Spinal cord (tissue), 10 donors: ENCODE data around the gene AMDHD2. TPM values are rescaled to one million over a fixed set of nuclear protein-coding genes. Genes with fewer than 3 reads are reported as not detected.
A peak's percentile ranks its signal among the peaks of the same experiment; 100 is the strongest.
"Not testable (repeated sequence)": the region's sequence is repeated elsewhere in the genome, so short reads cannot be mapped to it uniquely, and the experiment has no call there.

Experiments used
- DNase-seq, 6 donors: peaks; one replicate each; pipeline versions ENCODE4 v3.0.0 to v3.0.0-alpha.2; 2013 to 2015; ENCODE audit warnings: low spot score in 6 of 6, low read depth in 4 of 6
- H3K27ac ChIP-seq: one replicate; pipeline ENCODE4 v1.5.1; 2013; ENCODE audit warnings: low read depth, low read length, control low read depth
- H3K27me3 ChIP-seq: one replicate; pipeline ENCODE4 v1.6.1; 2013; ENCODE audit warnings: low read length; ENCODE audit not compliant: control insufficient read depth, insufficient read depth
- H3K36me3 ChIP-seq: one replicate; pipeline ENCODE4 v1.6.1; 2013; ENCODE audit warnings: low read length; ENCODE audit not compliant: control insufficient read depth, insufficient read depth
- H3K4me1 ChIP-seq: one replicate; pipeline ENCODE4 v1.6.1; 2013; ENCODE audit warnings: low read length; ENCODE audit not compliant: control insufficient read depth, insufficient read depth
- H3K4me3 ChIP-seq: one replicate; pipeline ENCODE4 v1.5.1; 2013; ENCODE audit warnings: low read depth, low read length, control low read depth
- H3K9me3 ChIP-seq: one replicate; pipeline ENCODE4 v1.6.1; 2013; ENCODE audit warnings: low read length; ENCODE audit not compliant: control insufficient read depth, insufficient read depth
- WGBS: methylation state at CpG from one replicate; pipeline ENCODE4 v1.1.5; 2013; ENCODE audit warnings: missing lambda C conversion rate; ENCODE audit not compliant: insufficient coverage; 5-methylcytosine and 5-hydroxymethylcytosine counted together
- polyA plus RNA-seq, 2 donors: library from polyadenylated mRNA; unstranded; fragments of 120-200 nt; gene quantifications; one replicate each; pipeline ENCODE4 v1.2.1, GENCODE V29; 2013; ENCODE audit not compliant: insufficient read length in 2 of 2
- total RNA-seq, 2 donors: library from RNA; depleted of rRNA in 1 of 2; stranded (reverse); fragments of 120-200 nt in 1 of 2; fragments of >200 nt in 1 of 2; gene quantifications; one replicate each; pipeline versions ENCODE4 v1.2.3 to v1.2.4, GENCODE V29; 2013 to 2014
- donor health status: healthy.

The AMDHD2 gene
- total and polyA plus RNA-seq, 4 donors, result 15.4 to 39.1 (median 31.1) TPM

DNA sequence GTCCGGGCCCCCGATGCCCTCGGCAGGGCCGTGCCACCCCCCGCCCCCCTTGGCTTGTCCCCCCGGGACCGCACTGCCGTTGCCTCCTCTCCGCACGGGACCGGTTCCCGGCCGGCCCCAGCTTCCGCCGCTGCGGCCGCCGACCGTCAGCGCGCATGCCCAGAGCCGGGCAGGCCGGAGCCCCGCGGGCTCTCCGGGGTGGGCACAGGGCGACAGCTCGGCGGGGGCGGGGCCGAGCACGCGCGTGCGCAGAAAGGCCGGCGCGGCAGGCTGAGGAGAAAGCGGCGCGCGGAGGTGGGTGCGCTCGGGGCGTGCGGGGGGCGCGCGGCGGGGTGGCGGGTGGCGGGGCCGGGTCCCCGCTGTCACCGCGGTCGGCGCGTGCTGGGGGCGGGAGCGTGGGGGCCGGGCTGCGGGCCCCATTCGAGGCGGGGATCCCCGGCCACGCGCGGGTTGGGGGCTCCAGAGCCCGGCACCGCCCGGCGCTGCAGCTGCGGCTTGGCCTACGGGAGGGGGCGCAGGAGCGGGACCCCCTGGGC lies 45.2 kb upstream of the AMDHD2 start, which contains the start of gene TBC1D24:
TSS of gene TBC1D24 (plus strand) at position 251 of the 536 bp plus-strand sequence. CDS start 21,022 bp downstream, outside the sequence.
- peaks cover 62% of the 10 kb centered on the region for H3K4me1 ChIP-seq

DNA sequence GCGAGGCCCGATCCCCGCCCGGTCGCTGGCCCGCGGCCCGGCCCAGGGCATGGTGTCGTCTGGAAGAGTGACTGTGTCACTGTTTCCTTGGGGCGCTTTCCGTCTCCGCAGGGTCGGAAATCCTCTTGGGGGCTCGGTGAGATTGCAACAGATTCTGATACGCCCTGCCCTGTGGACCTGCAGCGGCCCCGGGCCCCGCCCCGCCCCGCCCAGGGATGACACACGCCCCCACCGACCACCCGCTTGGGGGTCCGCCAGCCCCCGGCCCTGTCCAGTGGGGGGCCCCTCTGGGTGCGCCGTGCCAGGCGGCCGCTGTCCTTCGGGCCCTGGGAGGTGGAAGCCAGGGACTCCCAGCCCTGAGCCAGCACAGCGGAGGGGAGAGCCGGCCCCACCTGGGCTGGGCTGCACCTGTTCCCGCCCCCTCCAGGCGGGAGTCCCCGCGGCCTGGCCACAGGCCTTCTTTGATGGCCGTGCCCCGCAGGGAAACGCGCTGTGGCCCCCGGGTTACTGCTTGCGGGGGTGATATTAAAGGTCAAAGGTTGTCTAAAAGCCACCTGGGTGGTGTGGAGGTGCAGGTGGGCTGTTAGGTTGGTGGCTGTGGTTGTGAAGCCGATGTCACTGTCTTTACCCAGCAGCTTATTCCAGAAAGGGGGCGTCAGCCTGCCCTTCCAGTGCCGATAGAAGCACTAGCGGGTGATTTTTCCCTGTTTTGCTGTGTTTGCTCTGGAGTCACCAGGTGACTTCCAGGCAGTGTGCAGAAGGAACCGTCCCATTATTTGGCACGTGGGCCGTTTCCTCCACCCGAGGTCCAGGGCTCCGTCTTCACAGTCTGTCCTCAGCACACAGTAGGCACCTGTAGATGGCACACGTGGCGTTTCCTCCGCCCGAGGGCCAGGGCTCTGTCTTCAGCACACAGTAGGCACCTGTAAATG lies 44.5 kb upstream of the AMDHD2 start:
- H3K9me3 ChIP-seq, result no peaks in the 10 kb centered on the region
- H3K27me3 ChIP-seq, result no peaks in the 10 kb centered on the region
- peaks cover 27% of the 10 kb centered on the region for H3K36me3 ChIP-seq
- H3K27ac ChIP-seq, result no peak overlapping the region
- peak overlapping the region; percentile 55 for H3K4me3 ChIP-seq
- peak in 2 of 6 donors; percentile 54 to 56 for DNase-seq
- WGBS, result 8% methylated on average over 49 of the region's 55 CpGs
- H3K4me1 ChIP-seq, result peaks cover 55% of the 10 kb centered on the region

More for the DNA sequence above, 45.2 kb upstream of the AMDHD2 start, which contains the start of gene TBC1D24:
- DNase-seq, result peak in 5 of 6 donors; percentile 75 to 96 (median 84)
- Histone ChIP-seq H3K36me3 (peaks cover 23% of the 10 kb centered on the region), H3K4me3 (peak within 1 kb of the TSS; percentile 55), H3K9me3 (no peaks in the 10 kb centered on the region), H3K27me3 (no peaks in the 10 kb centered on the region), H3K27ac (peak within 1 kb of the TSS; percentile 57)
- under 1% methylated on average over 77 of the region's 77 CpGs for WGBS

DNA sequence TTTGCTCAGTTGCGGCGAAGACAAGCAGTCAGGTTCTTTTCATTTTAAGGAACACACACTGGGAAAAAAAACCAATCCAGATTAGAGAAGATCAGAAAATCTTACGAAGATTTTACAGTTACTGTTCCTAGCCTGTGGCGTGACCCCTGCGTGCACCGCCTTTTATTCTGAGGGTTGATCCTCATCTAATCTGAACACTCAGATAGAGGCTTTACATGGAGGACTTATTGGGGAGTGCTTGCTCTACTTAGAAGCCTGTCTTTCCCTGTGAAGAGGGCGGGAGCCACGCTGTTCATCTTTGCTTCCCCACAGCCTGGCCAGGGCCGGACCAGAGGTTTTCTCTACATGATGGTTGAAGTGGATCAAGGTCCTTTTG lies 43.8 kb upstream of the AMDHD2 start:
- peaks cover 52% of the 10 kb centered on the region for H3K4me1 ChIP-seq
- no peak overlapping the region for H3K27ac ChIP-seq
- H3K27me3 ChIP-seq, result no peaks in the 10 kb centered on the region
- 89% methylated on average over 6 of the region's 9 CpGs for WGBS
- peak overlapping the region; percentile 55 for H3K4me3 ChIP-seq
- no peak for DNase-seq
- no peaks in the 10 kb centered on the region for H3K9me3 ChIP-seq
- H3K36me3 ChIP-seq, result peaks cover 32% of the 10 kb centered on the region

DNA sequence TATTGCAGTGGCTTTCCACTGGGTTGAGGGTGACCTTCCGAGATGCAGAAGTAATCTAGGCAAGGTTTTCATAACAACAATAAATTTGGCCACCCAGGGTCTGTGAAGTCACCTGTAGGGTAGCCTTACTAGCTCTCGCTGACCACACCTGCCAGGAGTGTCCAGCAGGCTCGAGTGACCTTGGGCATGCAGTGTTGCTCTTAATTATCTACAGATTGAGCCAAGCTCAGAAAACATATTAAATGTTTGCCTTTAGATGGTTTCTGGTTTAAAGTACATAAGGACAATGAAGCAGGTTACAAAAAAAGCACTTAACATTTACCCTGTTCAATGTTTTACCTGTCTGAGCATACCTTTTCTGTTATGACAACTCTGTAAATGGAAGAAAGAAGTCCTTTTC lies 43.4 kb upstream of the AMDHD2 start:
- peaks cover 36% of the 10 kb centered on the region for H3K36me3 ChIP-seq
- no peak for DNase-seq
- H3K4me1 ChIP-seq, result peaks cover 52% of the 10 kb centered on the region
- H3K9me3 ChIP-seq, result no peaks in the 10 kb centered on the region
- no peak overlapping the region for H3K27ac ChIP-seq
- no peaks in the 10 kb centered on the region for H3K27me3 ChIP-seq
- WGBS, result no CpG with 5 or more reads among the region's 3 CpGs
- H3K4me3 ChIP-seq, result no peak overlapping the region

DNA sequence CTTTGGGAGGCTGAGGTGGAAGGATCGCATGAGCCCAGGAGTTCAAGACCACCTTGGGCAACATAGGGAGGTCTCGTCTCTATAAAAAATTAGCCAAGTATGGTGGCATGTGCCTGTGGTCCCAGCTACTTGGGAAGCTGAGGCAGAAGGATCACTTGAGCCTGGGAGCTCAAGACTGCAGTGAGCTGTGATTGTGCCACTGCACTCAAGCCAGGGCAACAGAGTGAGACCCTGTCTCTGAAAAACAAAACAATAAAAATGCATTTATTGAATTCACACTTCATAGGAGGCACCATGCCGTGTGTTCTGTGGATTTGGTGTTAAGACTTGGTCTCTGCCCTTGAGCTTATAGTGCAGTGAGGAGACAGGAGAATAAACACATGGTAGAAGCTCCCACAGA lies 42.8 kb upstream of the AMDHD2 start:
- Histone ChIP-seq H3K4me1 (peaks cover 49% of the 10 kb centered on the region), H3K9me3 (no peaks in the 10 kb centered on the region), H3K4me3 (no peak overlapping the region), H3K27me3 (no peaks in the 10 kb centered on the region), H3K36me3 (peaks cover 36% of the 10 kb centered on the region), H3K27ac (no peak overlapping the region)
- DNase-seq, result no peak
- 100% methylated on average over 3 of the region's 3 CpGs for WGBS

DNA sequence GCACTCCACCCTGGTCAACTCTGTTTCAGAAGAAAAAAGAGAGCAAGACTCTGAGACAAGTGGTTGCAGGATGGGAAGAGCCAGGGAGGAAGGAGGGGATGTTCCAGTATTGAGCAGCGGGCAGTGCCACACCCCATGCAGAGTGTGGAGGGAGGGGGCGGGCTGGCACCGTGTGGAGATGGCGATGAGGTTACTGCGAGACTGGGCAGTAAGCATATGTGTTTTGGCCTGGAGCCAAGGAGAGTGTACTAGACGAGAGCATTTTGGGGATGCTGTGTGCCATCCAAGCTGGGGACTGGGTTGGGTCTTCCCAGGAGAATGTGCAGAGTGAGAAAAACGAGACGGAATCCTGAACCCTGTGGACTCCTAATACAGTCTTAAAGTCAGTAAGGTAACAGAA lies 41.9 kb upstream of the AMDHD2 start:
- Histone ChIP-seq H3K36me3 (peaks cover 38% of the 10 kb centered on the region), H3K27me3 (no peaks in the 10 kb centered on the region), H3K27ac (no peak overlapping the region), H3K4me1 (peaks cover 49% of the 10 kb centered on the region), H3K9me3 (no peaks in the 10 kb centered on the region), H3K4me3 (no peak overlapping the region)
- no peak for DNase-seq
- WGBS, result 42% methylated on average over 8 of the region's 8 CpGs

DNA sequence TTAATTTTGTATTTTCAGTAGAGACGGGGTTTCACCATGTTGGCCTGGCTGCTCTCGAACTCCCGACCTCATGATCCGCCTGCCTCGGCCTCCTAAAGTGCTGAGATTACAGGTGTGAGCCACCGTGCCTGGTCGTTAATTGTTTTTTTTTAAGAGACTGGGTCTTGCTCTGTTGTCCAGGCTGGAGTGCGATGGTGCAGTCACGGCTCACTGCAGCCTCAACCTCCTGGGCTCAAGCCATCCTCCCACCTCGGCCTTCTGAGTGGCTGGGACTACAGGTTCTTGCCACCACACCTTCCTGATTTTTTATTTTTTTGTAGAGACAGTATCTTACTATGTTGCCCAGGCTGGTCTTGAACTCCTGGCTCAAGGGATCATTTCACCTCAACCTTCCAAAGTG lies 40.2 kb upstream of the AMDHD2 start:
- WGBS, result 94% methylated on average over 9 of the region's 10 CpGs
- not testable (repeated sequence) for H3K9me3 ChIP-seq, DNase-seq, H3K4me3 ChIP-seq, H3K27me3 ChIP-seq, H3K27ac ChIP-seq
- Histone ChIP-seq H3K4me1 (peaks cover 56% of the 10 kb centered on the region), H3K36me3 (peaks cover 52% of the 10 kb centered on the region)

DNA sequence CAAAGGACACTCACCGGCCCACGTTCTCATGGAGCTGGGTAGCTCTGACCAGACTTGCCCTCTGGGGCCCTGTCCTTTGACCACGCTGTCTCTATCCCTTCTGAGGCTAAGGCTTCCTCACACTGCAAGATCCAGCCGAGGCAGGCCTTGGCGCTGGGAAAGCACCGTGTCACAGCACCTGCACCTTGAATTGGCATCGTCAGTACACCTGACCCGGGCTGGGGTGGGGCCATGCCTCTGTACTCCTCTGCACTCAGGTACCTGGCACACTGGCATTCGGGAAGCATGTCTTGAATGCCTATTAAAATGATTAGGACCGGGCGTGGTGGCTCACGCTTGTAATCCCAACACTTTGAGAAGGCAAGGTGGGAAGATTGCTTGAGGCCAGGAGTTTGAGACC lies 39.2 kb upstream of the AMDHD2 start:
- Histone ChIP-seq H3K36me3 (peaks cover 55% of the 10 kb centered on the region), H3K4me1 (peaks cover 54% of the 10 kb centered on the region), H3K27me3 (no peaks in the 10 kb centered on the region), H3K4me3 (no peak overlapping the region), H3K27ac (no peak overlapping the region), H3K9me3 (no peaks in the 10 kb centered on the region)
- 94% methylated on average over 9 of the region's 12 CpGs for WGBS
- DNase-seq, result no peak

DNA sequence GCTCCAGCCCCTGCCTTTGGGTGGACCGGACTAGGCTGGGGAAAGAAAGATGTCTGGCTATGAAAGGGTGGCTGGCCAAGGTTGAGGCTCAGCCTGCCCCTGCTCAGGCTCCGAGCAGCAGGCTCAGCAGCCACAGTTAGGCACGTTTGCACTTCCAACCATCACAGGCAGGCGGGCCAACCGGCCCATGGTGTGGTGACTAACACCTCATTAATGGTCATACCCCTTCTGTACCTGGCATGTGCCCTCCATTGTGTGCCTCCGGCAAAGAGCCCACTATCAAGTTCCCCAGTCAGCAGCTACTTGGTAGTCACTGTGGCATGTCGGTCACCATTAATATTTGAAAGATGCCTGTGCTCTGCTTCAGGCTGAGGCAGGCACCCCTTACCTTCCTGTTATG lies 38.5 kb upstream of the AMDHD2 start:
- DNase-seq, result no peak
- Histone ChIP-seq H3K36me3 (peaks cover 62% of the 10 kb centered on the region), H3K4me3 (no peak overlapping the region), H3K27me3 (no peaks in the 10 kb centered on the region), H3K9me3 (no peaks in the 10 kb centered on the region), H3K27ac (no peak overlapping the region), H3K4me1 (peaks cover 54% of the 10 kb centered on the region)
- 62% methylated on average over 7 of the region's 7 CpGs for WGBS
